Dedifferentiated amniotic fluid mesenchymal stem cell (primary cell): Measurements from ENCODE around the gene RYR2.

Source experiments
- DNase-seq: peaks from one replicate; pipeline ENCODE4 v3.0.0-alpha.2; 2016; ENCODE audit errors: extremely low spot score

Gene RYR2

GRCh38 chr1:237713916-237714315, 671.9 kb downstream of the RYR2 start:
- DNase-seq = no peak

GRCh38 chr1:237717106-237717505, 675.1 kb downstream of the RYR2 start:
- no peak for DNase-seq

GRCh38 chr1:237730826-237731350, 688.9 kb downstream of the RYR2 start:
- DNase-seq = no peak

GRCh38 chr1:237732657-237733056, 690.7 kb downstream of the RYR2 start:
- no peak for DNase-seq

GRCh38 chr1:237736372-237737029, 694.5 kb downstream of the RYR2 start:
- DNase-seq = no peak

- DNase-seq = no peak
Measured at GRCh38 chr1:237737448-237737847, 695.5 kb downstream of the RYR2 start.

- DNase-seq = no peak
Measured at GRCh38 chr1:237737938-237738610, 696.1 kb downstream of the RYR2 start.

GRCh38 chr1:237740846-237741245, 698.9 kb downstream of the RYR2 start:
- no peak for DNase-seq

GRCh38 chr1:237745545-237745944, 703.6 kb downstream of the RYR2 start:
- DNase-seq = no peak

GRCh38 chr1:237748171-237748960, 706.4 kb downstream of the RYR2 start:
- DNase-seq = no peak

GRCh38 chr1:237749122-237749521, 707.1 kb downstream of the RYR2 start:
- DNase-seq = no peak

- no peak for DNase-seq
Measured at GRCh38 chr1:237751090-237751489, 709.1 kb downstream of the RYR2 start.

- DNase-seq = no peak
Measured at GRCh38 chr1:237754627-237755026, 712.6 kb downstream of the RYR2 start.

- DNase-seq = no peak
Measured at GRCh38 chr1:237756304-237756967, 714.5 kb downstream of the RYR2 start.

- no peak for DNase-seq
Measured at GRCh38 chr1:237759377-237759776, 717.4 kb downstream of the RYR2 start.

GRCh38 chr1:237760951-237761350, 719.0 kb downstream of the RYR2 start:
- DNase-seq = no peak

- no peak for DNase-seq
Measured at GRCh38 chr1:237763137-237763536, 721.2 kb downstream of the RYR2 start.

GRCh38 chr1:237763751-237764150, 721.8 kb downstream of the RYR2 start:
- DNase-seq = no peak

- DNase-seq = no peak
Measured at GRCh38 chr1:237769916-237770315, 727.9 kb downstream of the RYR2 start.

GRCh38 chr1:237772009-237772408, 730.0 kb downstream of the RYR2 start:
- DNase-seq = no peak

- DNase-seq = no peak
Measured at GRCh38 chr1:237774246-237774645, 732.3 kb downstream of the RYR2 start.

GRCh38 chr1:237779356-237779755, 737.4 kb downstream of the RYR2 start:
- DNase-seq = no peak
